H9 (cell line): Measurements from ENCODE around the gene TSPAN5. TPM values are rescaled to one million over a fixed set of nuclear protein-coding genes. Genes with fewer than 3 reads are reported as not detected.

Experiments used
- DNase-seq: peaks from one replicate; pipeline ENCODE4 v3.0.0-alpha.2; 2017
- H2AFZ ChIP-seq: one replicate; pipeline ENCODE4 v1.6.1; 2013; ENCODE audit warnings: mild to moderate bottlenecking, low read length, control low read depth, moderate library complexity
- H2AK5ac ChIP-seq: 2 replicates; pipeline ENCODE4 v1.6.1; 2013; ENCODE audit warnings: low read length, control low read depth, mixed read lengths; ENCODE audit not compliant: insufficient read length
- H2BK120ac ChIP-seq: one replicate; pipeline ENCODE4 v1.6.1; 2013; ENCODE audit warnings: low read depth, mild to moderate bottlenecking, low read length, control low read depth, inconsistent platforms; ENCODE audit not compliant: poor library complexity, severe bottlenecking
- H2BK12ac ChIP-seq: 2 replicates; pipeline ENCODE4 v1.6.1; 2013; ENCODE audit warnings: low read length, control low read depth, mixed read lengths, low read depth; ENCODE audit not compliant: insufficient read length
- H2BK15ac ChIP-seq: 2 replicates; pipeline ENCODE4 v1.6.1; 2013; ENCODE audit warnings: low read depth, low read length, control low read depth
- H2BK20ac ChIP-seq: one replicate; pipeline ENCODE4 v1.6.1; 2013; ENCODE audit warnings: low read depth, mild to moderate bottlenecking, low read length, control low read depth, inconsistent platforms; ENCODE audit not compliant: poor library complexity, severe bottlenecking
- H2BK5ac ChIP-seq: 2 replicates; pipeline ENCODE4 v1.6.1; 2013; ENCODE audit warnings: low read length, control low read depth, mixed read lengths; ENCODE audit not compliant: insufficient read length
- H3K14ac ChIP-seq: 2 replicates; pipeline ENCODE4 v1.6.1; 2013; ENCODE audit warnings: low read length, control low read depth; ENCODE audit not compliant: insufficient read depth
- H3K18ac ChIP-seq: 2 replicates; pipeline ENCODE4 v1.6.1; 2013; ENCODE audit warnings: low read depth, mild to moderate bottlenecking, mixed read lengths, low read length, control low read depth; ENCODE audit not compliant: insufficient read length
- H3K23ac ChIP-seq: 2 replicates; pipeline ENCODE4 v1.6.1; 2013; ENCODE audit warnings: low read length, control low read depth, mixed read lengths, low read depth; ENCODE audit not compliant: insufficient read length
- H3K23me2 ChIP-seq: 2 replicates; pipeline ENCODE4 v1.6.1; 2013; ENCODE audit warnings: low read depth, mild to moderate bottlenecking, mixed read lengths, low read length, control low read depth; ENCODE audit not compliant: insufficient read length, poor library complexity, severe bottlenecking
- H3K27ac ChIP-seq: 2 replicates; pipeline ENCODE4 v1.5.1; 2013; ENCODE audit warnings: low read length, control low read depth, mixed read lengths, low read depth; ENCODE audit not compliant: insufficient read length
- H3K27me3 ChIP-seq: 2 replicates; pipeline ENCODE4 v1.6.1; 2013; ENCODE audit warnings: low read length, control low read depth, inconsistent platforms; ENCODE audit not compliant: insufficient read depth
- H3K4ac ChIP-seq: 2 replicates; pipeline ENCODE4 v1.6.1; 2013; ENCODE audit warnings: low read depth, mild to moderate bottlenecking, control low read depth, inconsistent platforms, low read length, moderate library complexity
- H3K4me1 ChIP-seq: 2 replicates; pipeline ENCODE4 v1.6.1; 2013; ENCODE audit warnings: low read length, control low read depth, inconsistent platforms; ENCODE audit not compliant: insufficient read depth
- H3K4me2 ChIP-seq: 2 replicates; pipeline ENCODE4 v1.6.1; 2013; ENCODE audit warnings: low read length, control low read depth, mixed read lengths; ENCODE audit not compliant: insufficient read length, insufficient read depth
- H3K56ac ChIP-seq: 2 replicates; pipeline ENCODE4 v1.6.1; 2013; ENCODE audit warnings: low read depth, mild to moderate bottlenecking, mixed read lengths, low read length, control low read depth; ENCODE audit not compliant: insufficient read length
- H3K79me1 ChIP-seq: 2 replicates; pipeline ENCODE4 v1.6.1; 2013; ENCODE audit warnings: low read depth, mild to moderate bottlenecking, moderate library complexity, low read length, control low read depth, inconsistent platforms; ENCODE audit not compliant: insufficient read depth, poor library complexity, severe bottlenecking
- H3K79me2 ChIP-seq: 2 replicates; pipeline ENCODE4 v1.6.1; 2013; ENCODE audit warnings: low read length, control low read depth, inconsistent platforms; ENCODE audit not compliant: insufficient read depth
- H3K9ac ChIP-seq: 2 replicates; pipeline ENCODE4 v1.6.1; 2013; ENCODE audit warnings: low read length, control low read depth, mixed read lengths; ENCODE audit not compliant: insufficient read length; ENCODE audit errors: extremely low read depth
- H3K9me3 ChIP-seq: one replicate; pipeline ENCODE4 v1.6.1; 2013; ENCODE audit warnings: low read depth, low read length, inconsistent platforms; ENCODE audit not compliant: control insufficient read depth
- H3T11ph ChIP-seq: one replicate; pipeline ENCODE4 v1.6.1; 2013; ENCODE audit warnings: mild to moderate bottlenecking, low read length, control low read depth, inconsistent platforms
- H4K20me1 ChIP-seq: one replicate; pipeline ENCODE4 v1.6.1; 2013; ENCODE audit not compliant: control insufficient read depth, insufficient read length, insufficient read depth
- H4K5ac ChIP-seq: 2 replicates; pipeline ENCODE4 v1.6.1; 2013; ENCODE audit warnings: low read depth, mild to moderate bottlenecking, mixed read lengths, low read length, control low read depth; ENCODE audit not compliant: insufficient read length
- H4K8ac ChIP-seq: replicated peaks from 2 replicates; pipeline ENCODE4 v1.6.1; 2013; ENCODE audit warnings: low read length, control low read depth, mixed read lengths, low read depth; ENCODE audit not compliant: insufficient read length
- H4K91ac ChIP-seq: 2 replicates; pipeline ENCODE4 v1.6.1; 2013; ENCODE audit warnings: low read depth, mild to moderate bottlenecking, moderate library complexity, mixed read lengths, low read length, control low read depth; ENCODE audit not compliant: insufficient read length
- H3K27ac Mint-ChIP-seq, 3 experiments: 2 replicates in 2 of 3; 3 replicates in 1 of 3; pipeline ENCODE4 v1.8.0; 2020 to 2021; ENCODE audit warnings: mixed read lengths in 3 of 3, mild to moderate bottlenecking in 1 of 3, moderate library complexity in 1 of 3
- H3K27me3 Mint-ChIP-seq: 2 replicates; pipeline ENCODE4 v1.8.0; 2021; ENCODE audit warnings: low read depth, mild to moderate bottlenecking, moderate library complexity, mixed read lengths
- H3K36me3 Mint-ChIP-seq, 3 experiments: 2 replicates in 2 of 3; 3 replicates in 1 of 3; pipeline ENCODE4 v1.8.0; 2020 to 2021; ENCODE audit warnings: low read depth in 3 of 3, mixed read lengths in 3 of 3; ENCODE audit not compliant: insufficient read depth in 1 of 3
- H3K4me1 Mint-ChIP-seq, 2 experiments: 2 replicates each; pipeline ENCODE4 v1.8.0; 2020; ENCODE audit warnings: mixed read lengths in 2 of 2
- H3K4me3 Mint-ChIP-seq, 2 experiments: 2 replicates in 1 of 2; 3 replicates in 1 of 2; pipeline ENCODE4 v1.8.0; 2020 to 2021; ENCODE audit warnings: mild to moderate bottlenecking in 2 of 2, mixed read lengths in 2 of 2, moderate library complexity in 1 of 2
- H3K9me3 Mint-ChIP-seq, 2 experiments: 2 replicates in 1 of 2; 3 replicates in 1 of 2; pipeline ENCODE4 v1.8.0; 2020; ENCODE audit warnings: mild to moderate bottlenecking in 2 of 2, mixed read lengths in 2 of 2, moderate library complexity in 1 of 2
- CTCF ChIP-seq: fragments of 200-600 bp; sonication (generic); conservative IDR thresholded peaks from 3 replicates; pipeline ENCODE4 v1.8.0; 2021; ENCODE audit warnings: antibody characterized with exemption, mild to moderate bottlenecking
- WGBS: extraction: QIAGEN DNeasy Blood & Tissue Kit; methylation state at CpG from one replicate; pipeline ENCODE4 v1.1.7; 2013; ENCODE audit warnings: missing lambda C conversion rate, low lambda C conversion rate, mixed read lengths; ENCODE audit not compliant: insufficient read length; ENCODE audit errors: extremely low coverage; 5-methylcytosine and 5-hydroxymethylcytosine counted together
- total RNA-seq: library from RNA; stranded (reverse); gene quantifications from 2 replicates; pipeline ENCODE4 v1.2.1, GENCODE V29; 2021

The TSPAN5 gene
- total RNA-seq, 1 experiment from 2014 or later, result 7.0 TPM

DNA sequence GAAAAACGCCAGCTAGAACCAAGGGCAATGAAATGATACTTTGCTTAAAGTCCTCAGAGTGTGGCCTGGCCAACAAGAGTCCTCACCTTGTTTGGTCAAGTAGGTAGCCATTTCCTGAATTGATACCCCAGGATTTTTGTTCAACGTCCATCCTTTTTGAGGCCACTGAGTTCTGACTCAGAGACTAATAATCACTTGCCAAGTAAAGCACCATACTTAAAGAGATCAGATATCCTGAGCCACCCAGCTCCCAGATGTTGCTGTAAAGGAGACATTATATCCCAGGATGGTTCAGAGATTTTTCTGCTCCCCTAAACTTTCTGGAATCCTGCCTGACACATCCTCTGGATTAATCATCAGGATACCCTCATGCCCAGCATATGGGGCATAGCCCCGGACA, 206.3 kb downstream of the TSPAN5 start:
- H2BK120ac ChIP-seq, result no peak overlapping the region
- no peak overlapping the region for H3K27ac ChIP-seq
- TF ChIP-seq CTCF, result no peak
- H4K8ac ChIP-seq, result no peak overlapping the region
- H3K23ac ChIP-seq, result no peak overlapping the region
- H2BK12ac ChIP-seq, result no peak overlapping the region
- no peaks in the 10 kb centered on the region for H3K79me1 ChIP-seq
- no peak for DNase-seq
- H3K27me3 ChIP-seq, result no peaks in the 10 kb centered on the region
- H3K9me3 Mint-ChIP-seq, result peaks cover 6 to 8% of the 10 kb centered on the region in 2 experiments; a peak in 2 of 5 replicates
- no peak overlapping the region for H3K27ac Mint-ChIP-seq
- H4K20me1 ChIP-seq, result no peaks in the 10 kb centered on the region
- H3K14ac ChIP-seq, result no peak overlapping the region
- no peak overlapping the region for H3K9ac ChIP-seq
- H4K91ac ChIP-seq, result no peak overlapping the region
- no peaks in the 10 kb centered on the region for H3K4me1 Mint-ChIP-seq
- no peak overlapping the region for H2AFZ ChIP-seq
- H3K23me2 ChIP-seq, result no peaks in the 10 kb centered on the region
- H2BK5ac ChIP-seq, result no peak overlapping the region
- H3K79me2 ChIP-seq, result no peaks in the 10 kb centered on the region
- no peak overlapping the region for H3K4me2 ChIP-seq
- no peak overlapping the region for H3K18ac ChIP-seq
- H3K4me1 ChIP-seq, result no peaks in the 10 kb centered on the region
- no peak overlapping the region for H3K56ac ChIP-seq
- H3T11ph ChIP-seq, result no peak overlapping the region
- H2BK20ac ChIP-seq, result no peak overlapping the region
- H3K4me3 Mint-ChIP-seq, result no peak overlapping the region
- no peak overlapping the region for H2AK5ac ChIP-seq
- H3K4ac ChIP-seq, result no peak overlapping the region
- H2BK15ac ChIP-seq, result no peak overlapping the region
- no peak overlapping the region for H4K5ac ChIP-seq
- peaks cover 0 to 1% (median 0%) of the 10 kb centered on the region in 3 experiments; a peak in 2 of 7 replicates for H3K36me3 Mint-ChIP-seq
- H3K27me3 Mint-ChIP-seq, result no peaks in the 10 kb centered on the region
- no CpG with 5 or more reads among the region's 3 CpGs for WGBS
- H3K9me3 ChIP-seq, result no peaks in the 10 kb centered on the region
